Glomerular visceral epithelial cell (primary cell): ENCODE measurements around the gene EN1.

Source experiments
- DNase-seq: peaks from one replicate; pipeline ENCODE4 v3.0.0-alpha.2; 2016; ENCODE audit errors: extremely low spot score

EN1 gene

DNA sequence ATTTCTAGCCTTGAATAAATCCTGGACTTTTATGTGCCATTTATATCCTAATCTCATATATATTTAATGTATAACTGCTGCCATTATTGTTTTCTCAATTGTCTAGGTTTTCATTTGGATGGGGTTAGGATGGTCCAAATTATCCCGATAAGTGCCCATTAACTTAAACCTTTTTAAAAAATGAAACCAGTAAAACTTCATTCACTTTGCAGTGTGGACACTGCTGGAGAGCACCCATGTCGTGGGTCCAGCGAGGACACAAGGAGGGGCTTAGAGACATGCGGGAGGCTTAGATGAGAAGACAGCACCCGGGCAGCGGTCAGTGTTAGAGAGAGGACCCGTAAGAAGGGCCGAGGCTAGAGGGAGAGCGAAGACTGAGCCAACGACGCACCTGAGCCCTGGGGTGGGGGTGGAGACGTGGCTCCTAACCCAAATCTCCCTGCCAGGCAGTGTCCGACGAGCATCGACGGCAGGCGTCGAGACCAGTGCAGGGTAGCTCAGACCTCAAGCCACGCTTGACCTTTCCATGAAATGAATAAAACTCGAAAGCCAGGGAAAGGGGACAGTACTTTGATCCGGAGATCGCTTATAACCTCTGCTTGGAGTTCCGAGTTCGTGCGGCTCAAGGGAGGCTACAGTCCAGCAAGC is 9.0 kb upstream of the EN1 start:
- DNase-seq = no peak

GRCh38 chr2:118855451-118856279 is 8.2 kb upstream of the EN1 start:
- DNase-seq = peak; percentile 41

DNA sequence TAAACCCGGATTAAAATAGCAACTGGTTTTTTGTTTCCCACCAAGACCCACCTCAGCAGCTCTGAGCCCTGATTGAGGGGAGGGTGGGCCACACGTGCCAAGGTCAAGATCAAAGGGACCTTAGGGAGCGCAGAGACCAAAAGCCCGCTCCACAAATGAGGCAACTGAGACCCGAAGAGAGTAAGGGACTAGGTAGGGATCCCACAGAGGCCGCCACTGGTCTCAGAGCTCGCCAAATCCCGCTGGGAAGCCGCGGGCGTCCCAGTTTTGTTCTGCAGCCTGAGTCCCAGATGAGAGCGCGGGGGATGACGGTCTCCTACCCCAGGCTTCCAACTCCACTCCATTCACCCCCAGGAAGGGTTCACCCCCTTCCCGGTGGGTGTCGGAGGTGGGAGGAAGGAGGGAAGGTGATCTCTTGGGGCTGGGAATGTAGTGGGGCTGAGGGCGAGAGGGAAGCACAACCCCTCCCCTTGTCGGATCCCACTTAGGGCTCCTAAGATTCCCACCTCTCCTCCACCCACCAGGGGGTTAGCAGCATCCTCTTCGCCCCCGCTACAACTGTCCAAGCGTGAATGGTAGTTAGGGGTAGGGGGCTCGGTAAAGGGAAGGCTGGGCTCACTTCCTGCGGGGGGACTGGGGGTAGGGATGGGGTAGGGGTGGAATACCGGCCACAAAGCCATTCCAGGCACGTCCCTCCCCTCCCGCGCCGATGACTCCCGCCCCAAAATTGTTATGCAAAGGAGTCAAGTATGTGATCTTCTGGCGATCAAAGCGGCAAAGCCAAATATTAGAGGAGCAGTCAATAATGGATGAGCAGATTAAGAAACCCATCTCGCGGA is 7.3 kb upstream of the EN1 start:
- no peak for DNase-seq

- DNase-seq = no peak
These were observed 6.3 kb upstream of the EN1 start for GRCh38 chr2:118853651-118854291.

- DNase-seq = no peak
These were observed 5.7 kb upstream of the EN1 start for GRCh38 chr2:118853129-118853640.

DNA sequence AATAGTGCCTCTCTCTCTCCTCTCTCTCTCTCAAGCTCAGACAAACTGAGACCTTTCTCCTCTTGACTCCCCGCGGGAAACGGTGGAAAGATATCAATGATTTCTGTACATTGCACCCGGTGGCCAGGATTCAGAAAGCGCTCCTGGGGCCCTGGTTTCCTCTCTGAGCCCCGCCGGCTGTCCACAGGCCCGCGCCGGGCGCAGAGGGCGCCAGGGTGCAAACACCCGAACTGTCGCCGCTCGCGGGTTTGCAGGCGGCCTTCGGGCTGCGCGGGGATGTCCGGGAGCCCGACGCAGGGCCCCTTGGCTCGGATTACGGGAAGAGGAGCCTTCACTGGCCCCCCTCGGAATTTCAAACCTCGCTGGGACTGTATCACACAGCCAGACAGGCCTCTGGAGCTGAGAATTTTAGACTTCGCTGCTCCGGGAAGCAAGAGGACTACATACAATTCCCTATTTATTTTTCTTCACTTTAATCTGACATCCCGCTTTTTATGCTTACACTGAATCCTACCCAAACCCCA is 5.2 kb upstream of the EN1 start:
- no peak for DNase-seq

- DNase-seq = no peak
These were observed 4.2 kb upstream of the EN1 start for GRCh38 chr2:118851650-118852049.

- no peak for DNase-seq
These were observed 3.5 kb upstream of the EN1 start for GRCh38 chr2:118850901-118851415.

DNA sequence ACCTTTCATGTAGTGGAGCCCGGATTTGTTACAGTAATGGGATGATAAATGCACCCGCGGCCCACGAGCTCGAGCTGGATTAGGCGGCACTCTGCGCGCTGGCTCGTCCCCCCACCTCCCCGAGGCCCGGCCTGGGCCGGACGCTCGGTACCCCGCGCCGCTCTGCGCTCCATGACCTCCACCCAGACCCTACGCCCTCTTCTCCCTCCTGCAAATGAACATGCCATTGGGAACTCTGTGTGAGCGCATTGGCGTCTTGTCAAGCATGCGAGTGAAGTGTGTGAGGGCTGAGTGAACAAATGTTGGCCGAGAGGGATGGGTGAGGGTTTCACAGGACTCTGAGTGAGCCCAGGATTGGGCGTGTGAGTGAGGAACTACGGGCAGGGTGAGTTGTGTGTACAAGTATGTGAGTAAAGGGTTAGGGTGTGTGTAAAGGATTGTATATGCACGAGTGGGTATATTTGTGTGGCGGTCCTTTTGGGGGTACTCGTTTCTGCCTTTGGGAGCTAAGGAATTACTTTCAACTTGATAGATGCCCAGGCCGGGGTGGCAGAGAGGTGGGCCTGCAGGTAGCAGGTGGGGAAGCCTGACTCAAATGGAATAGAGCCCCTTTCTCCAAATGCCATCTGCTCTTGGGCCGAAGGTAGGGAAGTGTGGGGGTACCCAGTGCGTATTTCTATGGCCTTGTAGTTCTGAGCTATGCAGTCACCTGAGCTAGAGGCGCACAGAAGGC is 2.9 kb upstream of the EN1 start:
- no peak for DNase-seq

GRCh38 chr2:118849226-118850167 is 2.0 kb upstream of the EN1 start:
- DNase-seq = no peak

- DNase-seq = no peak
These were observed 1.2 kb upstream of the EN1 start for GRCh38 chr2:118848381-118849225.

- DNase-seq = no peak
These were observed 319 bp upstream of the EN1 start for GRCh38 chr2:118847762-118848172.

DNA sequence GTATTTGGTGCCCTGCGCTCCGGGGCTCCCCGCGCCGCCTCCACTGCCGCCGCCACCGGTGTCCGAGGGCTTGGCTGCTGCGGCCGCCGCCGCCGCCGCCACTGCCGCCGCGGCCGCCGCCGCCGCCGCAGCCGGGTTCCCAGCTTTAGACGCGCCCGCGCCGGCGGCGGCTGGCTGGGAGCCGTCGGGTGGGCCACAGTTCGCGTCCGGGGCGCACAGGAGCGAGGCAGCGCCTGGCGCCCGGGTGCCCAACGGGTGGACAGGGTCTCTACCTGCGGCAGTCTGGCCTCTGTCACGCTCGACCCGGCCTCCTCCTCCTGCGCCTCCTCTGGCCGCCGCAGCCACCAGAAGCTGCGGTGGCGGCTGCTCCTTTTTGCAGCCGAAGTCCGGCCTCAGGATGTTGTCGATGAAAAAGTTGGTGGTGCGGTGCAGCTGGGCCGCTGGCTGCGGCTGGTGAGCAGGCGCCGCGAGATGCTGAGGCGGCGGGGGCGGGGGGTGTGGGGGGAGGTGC is 951 bp downstream of the EN1 start:
- DNase-seq = no peak

- no peak for DNase-seq
These were observed 1.7 kb downstream of the EN1 start for GRCh38 chr2:118845522-118846441.

DNA sequence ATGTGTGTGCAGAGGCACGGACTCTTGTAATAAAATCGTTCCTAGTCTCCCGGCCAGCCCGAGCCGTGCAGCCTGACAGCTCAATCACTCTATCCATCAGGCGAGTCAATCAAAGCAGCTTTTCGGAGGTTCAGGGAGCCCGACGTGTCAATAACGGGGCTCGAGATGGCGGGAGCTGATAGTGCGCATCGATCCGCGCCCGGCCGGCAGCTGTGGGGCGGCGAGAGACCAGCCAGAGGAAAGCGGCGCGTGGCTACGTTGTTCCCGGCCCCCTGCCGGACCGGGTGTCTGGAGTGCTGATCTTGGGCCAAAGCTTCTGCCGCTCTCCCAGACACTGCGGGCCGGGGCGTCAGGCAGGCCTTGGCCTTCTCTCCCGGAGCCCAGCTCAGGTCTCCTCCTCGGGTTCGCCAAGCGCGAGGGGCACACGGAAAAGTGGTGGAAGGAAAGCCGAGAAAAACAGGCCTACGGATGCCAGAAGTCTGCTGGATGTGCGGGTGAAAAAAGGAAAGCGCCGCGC is 2.4 kb downstream of the EN1 start:
- no peak for DNase-seq

DNA sequence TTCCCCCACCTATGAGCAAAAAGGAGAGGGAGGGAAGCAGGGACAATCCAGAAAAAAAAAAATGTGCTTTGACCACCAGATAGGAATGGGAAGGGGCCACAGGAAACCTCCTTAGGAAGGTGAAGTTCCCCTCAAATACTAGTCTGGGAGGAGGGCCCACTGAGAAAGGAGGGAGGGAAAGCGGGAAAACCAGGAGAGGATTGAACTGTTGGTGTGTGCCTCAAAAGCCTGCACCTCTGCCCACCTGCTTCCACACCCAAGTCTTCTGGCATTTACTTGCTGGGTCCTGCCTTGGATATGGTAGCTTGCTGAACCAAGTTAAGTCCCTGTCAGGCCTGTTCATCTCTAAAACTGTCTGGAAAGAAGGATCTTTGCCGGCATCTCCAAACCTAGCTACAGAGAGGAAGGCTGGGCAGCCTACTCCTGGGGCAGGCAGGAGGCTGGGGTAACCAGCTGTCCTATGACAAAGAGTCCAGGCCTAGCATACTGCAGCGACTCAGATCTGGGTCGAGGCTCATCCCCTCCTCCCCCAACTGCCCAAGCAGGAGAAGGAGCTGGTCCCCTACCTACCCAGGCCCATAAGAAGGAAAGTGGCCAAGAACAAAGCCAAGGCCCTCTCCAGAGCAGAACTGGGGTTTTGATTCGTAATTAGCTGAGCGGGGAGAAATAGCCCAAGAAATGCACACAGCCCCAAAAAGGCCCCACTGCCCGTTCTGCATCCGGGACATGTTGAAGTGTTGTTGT is 3.0 kb downstream of the EN1 start:
- DNase-seq = no peak
